ENCODE results near the gene STARD10.

Gene STARD10

DNA sequence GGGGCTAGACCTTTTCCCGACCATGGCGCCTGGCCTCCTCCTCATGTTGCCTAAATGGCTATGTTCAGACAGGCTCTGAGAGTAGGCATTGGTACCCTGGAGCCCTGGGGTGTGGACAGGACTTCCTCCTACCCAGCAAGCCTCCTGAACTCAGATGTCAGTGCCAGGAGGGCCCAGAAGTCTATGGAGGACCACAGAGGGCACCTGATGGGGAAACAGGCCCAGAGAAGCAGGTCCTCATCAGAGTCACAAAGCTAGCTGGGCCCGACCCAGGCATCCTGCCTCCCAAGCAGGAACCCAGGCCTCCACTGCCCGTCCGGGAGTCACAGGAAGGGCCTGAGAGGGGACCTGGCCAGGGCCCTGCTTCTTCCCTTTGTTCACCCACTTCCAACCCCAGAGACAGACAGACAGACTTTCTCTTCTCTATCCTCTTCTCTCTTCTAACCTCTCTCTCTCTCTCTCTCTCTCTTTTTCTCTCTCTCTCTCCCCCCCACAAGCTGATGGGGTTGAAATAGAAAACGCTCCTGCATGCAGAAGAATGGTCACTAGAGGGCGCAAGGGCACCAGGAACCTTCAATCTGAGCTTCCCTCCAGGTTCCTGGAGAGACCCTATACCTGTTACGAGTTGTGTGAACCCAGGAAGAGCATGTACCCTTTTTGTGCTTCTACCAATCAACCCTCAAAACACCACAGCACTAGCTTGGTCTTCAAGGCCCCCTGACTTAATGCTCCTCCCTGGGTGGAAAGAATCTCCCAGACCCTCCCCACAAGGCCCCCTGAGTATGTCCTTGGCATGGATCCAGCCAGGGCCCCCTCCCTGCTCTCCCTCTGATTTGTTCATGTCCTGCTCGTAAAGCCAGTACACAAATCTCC is 68.8 kb downstream of the STARD10 start:
- DNase-seq (ENCODE audit: low spot score in 2 of 2) = peak; percentile 76 to 80
- no peaks in the 10 kb centered on the region for H3K27me3 Mint-ChIP-seq
- no peaks in the 10 kb centered on the region for H3K9me3 Mint-ChIP-seq
- peaks cover 21% of the 10 kb centered on the region for H3K36me3 Mint-ChIP-seq
- H3K4me3 Mint-ChIP-seq = no peak overlapping the region
- peak overlapping the region; percentile 86 for H3K27ac Mint-ChIP-seq
- H3K4me1 Mint-ChIP-seq = peaks cover 63% of the 10 kb centered on the region
- ATAC-seq (ENCODE audit: low read depth) = peak; percentile 33

GRCh38 chr11:72724021-72724551 is 69.8 kb downstream of the STARD10 start:
- H3K27me3 Mint-ChIP-seq = no peaks in the 10 kb centered on the region
- no peaks in the 10 kb centered on the region for H3K9me3 Mint-ChIP-seq
- H3K4me3 Mint-ChIP-seq = no peak overlapping the region
- ATAC-seq (ENCODE audit: low read depth) = no peak
- peaks cover 68% of the 10 kb centered on the region for H3K4me1 Mint-ChIP-seq
- H3K27ac Mint-ChIP-seq = no peak overlapping the region
- no peak for DNase-seq (ENCODE audit: low spot score in 2 of 2)
- H3K36me3 Mint-ChIP-seq = peaks cover 18% of the 10 kb centered on the region

DNA sequence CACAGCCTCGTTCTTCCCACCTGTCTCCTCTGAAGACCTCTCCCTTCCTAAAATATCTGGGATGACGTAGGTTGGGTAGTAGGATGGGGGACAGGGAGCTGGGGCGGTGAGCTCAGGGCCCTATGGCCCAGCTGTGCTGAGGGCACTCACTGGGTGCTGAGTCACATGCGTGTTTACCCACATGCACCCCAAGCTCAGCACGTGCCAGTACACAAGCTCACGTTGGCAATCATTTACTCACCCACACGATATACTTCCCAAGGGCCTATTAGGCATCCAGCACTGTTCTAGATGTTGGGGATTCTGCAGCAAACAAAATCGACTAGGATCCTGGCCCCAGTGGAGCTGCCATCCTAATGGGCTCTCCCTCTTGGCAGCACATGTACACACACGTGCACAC is 70.3 kb downstream of the STARD10 start:
- H3K36me3 Mint-ChIP-seq = peaks cover 19% of the 10 kb centered on the region
- H3K4me3 Mint-ChIP-seq = no peak overlapping the region
- ATAC-seq (ENCODE audit: low read depth) (no peak), DNase-seq (ENCODE audit: low spot score in 2 of 2) (no peak)
- no peak overlapping the region for H3K27ac Mint-ChIP-seq
- no peaks in the 10 kb centered on the region for H3K27me3 Mint-ChIP-seq
- no peaks in the 10 kb centered on the region for H3K9me3 Mint-ChIP-seq
- peaks cover 70% of the 10 kb centered on the region for H3K4me1 Mint-ChIP-seq

- peak; percentile 86 for ATAC-seq (ENCODE audit: low read depth)
- H3K27ac Mint-ChIP-seq = peak overlapping the region; percentile 77
- peak overlapping the region; percentile 84 for H3K4me3 Mint-ChIP-seq
- H3K9me3 Mint-ChIP-seq = no peaks in the 10 kb centered on the region
- DNase-seq (ENCODE audit: low spot score in 2 of 2) = peak; percentile 82 to 89
- H3K27me3 Mint-ChIP-seq = no peaks in the 10 kb centered on the region
- peaks cover 14% of the 10 kb centered on the region for H3K36me3 Mint-ChIP-seq
- H3K4me1 Mint-ChIP-seq = peaks cover 67% of the 10 kb centered on the region
Observed at GRCh38 chr11:72722050-72722748, 71.6 kb downstream of the STARD10 start.

GRCh38 chr11:72721689-72722049 is 72.2 kb downstream of the STARD10 start:
- peaks cover 68% of the 10 kb centered on the region for H3K4me1 Mint-ChIP-seq
- DNase-seq (ENCODE audit: low spot score in 2 of 2) (no peak), ATAC-seq (ENCODE audit: low read depth) (no peak)
- H3K4me3 Mint-ChIP-seq = peak overlapping the region; percentile 84
- peak overlapping the region; percentile 77 for H3K27ac Mint-ChIP-seq
- H3K9me3 Mint-ChIP-seq = no peaks in the 10 kb centered on the region
- no peaks in the 10 kb centered on the region for H3K27me3 Mint-ChIP-seq
- peaks cover 14% of the 10 kb centered on the region for H3K36me3 Mint-ChIP-seq

- DNase-seq (ENCODE audit: low spot score in 2 of 2) (no peak), ATAC-seq (ENCODE audit: low read depth) (no peak)
- Mint-ChIP-seq H3K27me3 (no peaks in the 10 kb centered on the region), H3K4me1 (peaks cover 66% of the 10 kb centered on the region), H3K9me3 (no peaks in the 10 kb centered on the region), H3K36me3 (peaks cover 14% of the 10 kb centered on the region), H3K4me3 (peak overlapping the region; percentile 84), H3K27ac (peak overlapping the region; percentile 77)
Observed at GRCh38 chr11:72721276-72721675, 72.6 kb downstream of the STARD10 start.

GRCh38 chr11:72720784-72721183 is 73.1 kb downstream of the STARD10 start:
- Mint-ChIP-seq H3K36me3 (peaks cover 17% of the 10 kb centered on the region), H3K27ac (peak overlapping the region; percentile 77), H3K4me3 (peak overlapping the region; percentile 84), H3K4me1 (peaks cover 65% of the 10 kb centered on the region), H3K9me3 (no peaks in the 10 kb centered on the region), H3K27me3 (no peaks in the 10 kb centered on the region)
- no peak for DNase-seq (ENCODE audit: low spot score in 2 of 2)
- no peak for ATAC-seq (ENCODE audit: low read depth)

- ATAC-seq (ENCODE audit: low read depth) (no peak), DNase-seq (ENCODE audit: low spot score in 2 of 2) (no peak)
- Mint-ChIP-seq H3K4me1 (peaks cover 61% of the 10 kb centered on the region), H3K36me3 (peaks cover 14% of the 10 kb centered on the region), H3K27me3 (no peaks in the 10 kb centered on the region), H3K4me3 (peak overlapping the region; percentile 84), H3K9me3 (no peaks in the 10 kb centered on the region), H3K27ac (peak overlapping the region; percentile 77)
Observed at GRCh38 chr11:72720047-72720446, 73.8 kb downstream of the STARD10 start.

- no peak for ATAC-seq (ENCODE audit: low read depth)
- peaks cover 14% of the 10 kb centered on the region for H3K36me3 Mint-ChIP-seq
Observed at GRCh38 chr11:72719551-72719950, 74.3 kb downstream of the STARD10 start.

GRCh38 chr11:72719144-72719543 is 74.7 kb downstream of the STARD10 start:
- ATAC-seq (ENCODE audit: low read depth) (no peak), DNase-seq (ENCODE audit: low spot score in 2 of 2) (no peak)
- Mint-ChIP-seq H3K36me3 (peaks cover 17% of the 10 kb centered on the region), H3K27ac (no peak overlapping the region), H3K4me1 (peaks cover 67% of the 10 kb centered on the region), H3K27me3 (no peaks in the 10 kb centered on the region), H3K4me3 (no peak overlapping the region), H3K9me3 (no peaks in the 10 kb centered on the region)

More at GRCh38 chr11:72719551-72719950, 74.3 kb downstream of the STARD10 start:
- no peak for DNase-seq (ENCODE audit: low spot score in 2 of 2)
- Mint-ChIP-seq H3K27ac (peak overlapping the region; percentile 77), H3K9me3 (no peaks in the 10 kb centered on the region), H3K4me1 (peaks cover 64% of the 10 kb centered on the region), H3K4me3 (peak overlapping the region; percentile 16), H3K27me3 (no peaks in the 10 kb centered on the region)

DNA sequence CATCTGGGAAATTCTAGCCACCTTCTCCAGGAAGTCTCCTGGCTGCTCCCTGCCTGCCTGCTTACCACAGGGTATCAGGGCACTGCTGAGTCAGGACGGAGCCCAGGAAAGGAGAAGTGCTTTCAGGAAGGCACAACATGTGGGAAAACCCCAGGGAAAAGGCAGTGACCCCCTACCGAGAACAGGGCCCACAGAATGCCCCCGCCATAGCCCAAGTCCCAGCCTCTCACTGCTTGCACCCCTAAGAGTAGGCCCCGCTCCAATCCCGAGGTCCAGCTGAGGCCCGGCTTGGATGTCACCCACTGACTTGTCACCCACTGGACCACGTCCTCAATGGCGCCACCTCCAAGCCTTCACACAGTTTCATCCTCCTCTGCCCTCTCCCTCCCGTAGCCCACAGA is 75.7 kb downstream of the STARD10 start:
- DNase-seq (ENCODE audit: low spot score in 2 of 2) = no peak
- peaks cover 61% of the 10 kb centered on the region for H3K4me1 Mint-ChIP-seq
- H3K9me3 Mint-ChIP-seq = no peaks in the 10 kb centered on the region
- peaks cover 14% of the 10 kb centered on the region for H3K36me3 Mint-ChIP-seq
- no peak overlapping the region for H3K27ac Mint-ChIP-seq
- ATAC-seq (ENCODE audit: low read depth) = no peak
- H3K27me3 Mint-ChIP-seq = no peaks in the 10 kb centered on the region
- no peak overlapping the region for H3K4me3 Mint-ChIP-seq

GRCh38 chr11:72716788-72717435 is 76.9 kb downstream of the STARD10 start:
- Mint-ChIP-seq H3K4me1 (peaks cover 58% of the 10 kb centered on the region), H3K9me3 (no peaks in the 10 kb centered on the region), H3K4me3 (no peak overlapping the region), H3K27ac (no peak overlapping the region), H3K36me3 (peaks cover 20% of the 10 kb centered on the region), H3K27me3 (no peaks in the 10 kb centered on the region)
- no peak for ATAC-seq (ENCODE audit: low read depth)
- no peak for DNase-seq (ENCODE audit: low spot score in 2 of 2)

GRCh38 chr11:72716290-72716689 is 77.6 kb downstream of the STARD10 start:
- peaks cover 54% of the 10 kb centered on the region for H3K4me1 Mint-ChIP-seq
- ATAC-seq (ENCODE audit: low read depth) (no peak), DNase-seq (ENCODE audit: low spot score in 2 of 2) (no peak)
- H3K9me3 Mint-ChIP-seq = no peaks in the 10 kb centered on the region
- H3K27me3 Mint-ChIP-seq = no peaks in the 10 kb centered on the region
- H3K4me3 Mint-ChIP-seq = no peak overlapping the region
- peaks cover 20% of the 10 kb centered on the region for H3K36me3 Mint-ChIP-seq
- no peak overlapping the region for H3K27ac Mint-ChIP-seq

DNA sequence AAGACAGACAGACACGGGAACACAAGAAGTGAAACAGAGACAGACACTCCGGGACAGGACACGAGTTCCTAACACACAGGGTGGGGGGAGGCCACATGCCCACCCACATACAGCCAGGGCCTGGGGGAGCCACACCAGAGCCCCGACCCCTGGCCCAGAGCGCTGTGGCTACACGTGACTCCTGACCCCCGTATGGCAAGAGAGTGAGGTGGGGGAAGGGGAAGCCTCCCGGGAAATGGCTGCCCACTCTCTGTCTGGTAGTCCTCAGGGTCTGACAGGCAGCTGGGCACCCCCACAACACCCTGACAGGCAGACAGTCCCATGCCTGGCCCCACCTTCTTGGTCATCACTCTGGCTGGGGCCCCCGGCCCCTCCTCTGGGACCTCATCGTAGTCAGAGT is 81.0 kb downstream of the STARD10 start:
- Mint-ChIP-seq H3K4me1 (peaks cover 26% of the 10 kb centered on the region), H3K27me3 (no peaks in the 10 kb centered on the region), H3K4me3 (no peak overlapping the region), H3K36me3 (peaks cover 35% of the 10 kb centered on the region), H3K9me3 (no peaks in the 10 kb centered on the region), H3K27ac (no peak overlapping the region)
- DNase-seq (ENCODE audit: low spot score in 2 of 2) = no peak
- ATAC-seq (ENCODE audit: low read depth) = no peak
